HepG2 (cell line): ENCODE data around the gene CDC14A. TPM values are rescaled to one million over a fixed set of nuclear protein-coding genes. Genes with fewer than 3 reads are reported as not detected.

Experiments
- ATAC-seq: fragments of 200-7000 bp; cut with Tn5 transposase; 3 replicates; pipeline ENCODE4 v1.9.1; 2020; ENCODE audit warnings: mild to moderate bottlenecking, moderate library complexity
- BruUV-seq: library from RNA; stranded (reverse); fragments of 400-500 nt; replicated peaks from 2 replicates; lab custom pipeline; 2021; lab: Mats Ljungman, UMichigan
- CTCF ChIA-PET: fragments of 300-600 bp; formaldehyde crosslinking; extraction: SDS; loops from one replicate; lab custom pipeline; 2021; ENCODE audit warnings: low total read pairs, inconsistent platforms, low intra/inter-chr PET ratio; lab: Yijun Ruan, JAX
- POLR2A ChIA-PET: fragments of 350-600 bp; sonication (Branson Sonifier 250); formaldehyde crosslinking; loops from one replicate; lab custom pipeline; 2020; ENCODE audit warnings: antibody characterized with exemption, inconsistent platforms; lab: Yijun Ruan, JAX
- DNase-seq: peaks from one replicate; pipeline ENCODE4 v3.0.0-alpha.2; 2015; ENCODE audit warnings: low spot score
- FAIRE-seq: peaks from 3 replicates; lab custom pipeline; 2011; peaks lifted over from hg19 to GRCh38; lab: Jason Lieb, UNC
- H2AFZ ChIP-seq: one replicate; pipeline ENCODE4 v1.6.1; 2011; ENCODE audit warnings: low read length, inconsistent platforms
- H3K27ac ChIP-seq: fragments of 300-600 bp; 3 replicates; pipeline ENCODE4 v1.8.0; 2011; ENCODE audit warnings: mixed run types, mild to moderate bottlenecking, mixed read lengths, low read length, inconsistent platforms; ENCODE audit not compliant: insufficient read depth; ENCODE audit errors: extremely low read length
- H3K27me3 ChIP-seq, 2 experiments: fragments of 200-600 bp in 1 of 2; 2 replicates in 1 of 2; 3 replicates in 1 of 2; pipeline versions ENCODE4 v1.6.0 to v1.8.0; 2011; ENCODE audit warnings: low read length in 2 of 2, mild to moderate bottlenecking in 2 of 2, moderate library complexity in 2 of 2, inconsistent platforms in 1 of 2; ENCODE audit not compliant: insufficient read depth in 2 of 2, control insufficient read depth in 1 of 2
- H3K36me3 ChIP-seq, 2 experiments: fragments of 200-600 bp in 1 of 2; replicated peaks in 1 of 2; 2 replicates in 1 of 2; 3 replicates in 1 of 2; pipeline versions ENCODE4 v1.5.1 to v1.8.0; 2011; ENCODE audit warnings: low read length in 2 of 2, inconsistent platforms in 1 of 2; ENCODE audit not compliant: insufficient read depth in 2 of 2, control insufficient read depth in 1 of 2
- H3K4me1 ChIP-seq: 2 replicates; pipeline ENCODE4 v1.5.1; 2012; ENCODE audit warnings: low read length, inconsistent platforms; ENCODE audit not compliant: insufficient read depth
- H3K4me2 ChIP-seq: 2 replicates; pipeline ENCODE4 v1.6.0; 2011; ENCODE audit warnings: low read depth, low read length, inconsistent platforms
- H3K4me3 ChIP-seq, 3 experiments: fragments of 200-600 bp in 1 of 3; sonication (generic), shearing (Covaris generic) in 1 of 3; replicated peaks in 1 of 3; 2 replicates each; pipeline ENCODE4 v1.5.1; 2011 to 2016; ENCODE audit warnings: low read length in 3 of 3, inconsistent platforms in 2 of 3, low read depth in 2 of 3, mild to moderate bottlenecking in 2 of 3, control low read depth in 1 of 3, mixed read lengths in 1 of 3; ENCODE audit not compliant: insufficient read depth in 1 of 3
- H3K79me2 ChIP-seq: one replicate; pipeline ENCODE4 v1.6.1; 2011; ENCODE audit warnings: low read length, inconsistent platforms; ENCODE audit not compliant: insufficient read depth
- H3K9ac ChIP-seq: 2 replicates; pipeline ENCODE4 v1.6.0; 2011; ENCODE audit warnings: mild to moderate bottlenecking, low read depth, low read length, inconsistent platforms; ENCODE audit not compliant: insufficient read depth
- H3K9me3 ChIP-seq: 2 replicates; pipeline ENCODE4 v1.5.1; 2012; ENCODE audit warnings: mild to moderate bottlenecking, low read length
- H4K20me1 ChIP-seq: 2 replicates; pipeline ENCODE4 v1.6.0; 2011; ENCODE audit warnings: inconsistent platforms, mild to moderate bottlenecking, low read length, moderate library complexity; ENCODE audit not compliant: insufficient read depth
- CEBPB ChIP-seq: IDR thresholded peaks from 2 replicates; pipeline ENCODE4 v1.6.1; 2011; ENCODE audit warnings: low read depth, low read length, improper control_type of control experiment, borderline replicate concordance
- EEA1 ChIP-seq: sonication (generic); formaldehyde crosslinking; IDR thresholded peaks from 2 replicates; pipeline ENCODE4 v1.5.1; 2020; ENCODE audit warnings: mild to moderate bottlenecking, missing genetic modification reagents, borderline replicate concordance
- HNRNPLL ChIP-seq: fragments of 200-400 bp; formaldehyde crosslinking; IDR thresholded peaks from 2 replicates; pipeline ENCODE4 v1.6.1; 2017; ENCODE audit warnings: mild to moderate bottlenecking, low read depth, low read length; ENCODE audit not compliant: poor library complexity, severe bottlenecking
- ISL2 ChIP-seq: sonication (generic); formaldehyde crosslinking; IDR thresholded peaks from 2 replicates; pipeline ENCODE4 v1.5.0; 2020; ENCODE audit warnings: missing genetic modification reagents
- KDM4B ChIP-seq: sonication (generic); formaldehyde crosslinking; IDR thresholded peaks from 2 replicates; pipeline ENCODE4 v1.4.0; 2020; ENCODE audit warnings: missing genetic modification reagents
- NR2F1 ChIP-seq, 2 experiments: fragments of 450-650 bp in 1 of 2; formaldehyde crosslinking in 1 of 2; IDR thresholded peaks; 2 replicates each; pipeline versions ENCODE4 v1.5.0 to v1.6.1; 2016 to 2020; ENCODE audit warnings: mild to moderate bottlenecking in 1 of 2, missing compliant biosample characterization in 1 of 2, missing genetic modification reagents in 1 of 2, moderate library complexity in 1 of 2
- POLR2AphosphoS2 ChIP-seq: IDR thresholded peaks from 2 replicates; pipeline ENCODE4 v1.6.1; 2011; ENCODE audit warnings: low read depth, low read length, improper control_type of control experiment
- SOX5 ChIP-seq: IDR thresholded peaks from 2 replicates; pipeline ENCODE4 v1.6.1; 2016; ENCODE audit warnings: borderline replicate concordance
- THYN1 ChIP-seq: sonication (generic); formaldehyde crosslinking; IDR thresholded peaks from 2 replicates; pipeline ENCODE4 v1.8.1; 2023; ENCODE audit warnings: low read depth, mild to moderate bottlenecking, moderate library complexity, missing genetic modification reagents, borderline replicate concordance
- ZC3H4 ChIP-seq: sonication (generic); formaldehyde crosslinking; IDR thresholded peaks from 2 replicates; pipeline ENCODE4 v1.4.0; 2020; ENCODE audit warnings: missing genetic modification reagents, borderline replicate concordance
- ZFP36 ChIP-seq: fragments of 150-350 bp; IDR thresholded peaks from 2 replicates; pipeline ENCODE4 v1.6.1; 2018; ENCODE audit warnings: borderline replicate concordance, low read length, low read depth; ENCODE audit not compliant: partially characterized antibody
- ZNF407 ChIP-seq: sonication (generic); formaldehyde crosslinking; IDR thresholded peaks from one replicate; pipeline ENCODE4 v1.5.1; 2020; ENCODE audit warnings: mild to moderate bottlenecking, missing genetic modification reagents; ENCODE audit errors: not compliant biosample characterization
- ZNF503 ChIP-seq: sonication (generic); formaldehyde crosslinking; IDR thresholded peaks from 2 replicates; pipeline ENCODE4 v1.4.0; 2020; ENCODE audit warnings: missing genetic modification reagents
- ZNF510 ChIP-seq: sonication (generic); formaldehyde crosslinking; IDR thresholded peaks from 2 replicates; pipeline ENCODE4 v1.4.0; 2020; ENCODE audit warnings: low read depth, mild to moderate bottlenecking, missing genetic modification reagents
- ZNF547 ChIP-seq: sonication (generic); formaldehyde crosslinking; IDR thresholded peaks from 2 replicates; pipeline ENCODE4 v1.5.1; 2020; ENCODE audit warnings: mild to moderate bottlenecking, missing genetic modification reagents
- ZNF557 ChIP-seq: sonication (generic); formaldehyde crosslinking; IDR thresholded peaks from 2 replicates; pipeline ENCODE4 v1.4.0; 2020; ENCODE audit warnings: missing genetic modification reagents
- WGBS: methylation state at CpG from one replicate; pipeline ENCODE4 v1.1.6; 2017; ENCODE audit warnings: low lambda C conversion rate; 5-methylcytosine and 5-hydroxymethylcytosine counted together
- in situ Hi-C: cut with HindIII; loops from 2 replicates; pipeline ENCODE4 v1.10.0; 2017; ENCODE audit warnings: low pct_unique_long_range_greater_than_20kb; ENCODE audit not compliant: extremely low pct_ligation_motif_present
- intact Hi-C: fragments of 100-400 bp; cut with micrococcal nuclease; formaldehyde crosslinking; loops from one replicate; pipeline ENCODE4 v1.10.0; 2022; ENCODE audit not compliant: unreplicated experiment
- polyA plus RNA-seq, 8 experiments: library from polyadenylated mRNA; depleted of rRNA in 3 of 8; stranded (reverse) in 7 of 8; unstranded in 1 of 8; fragments of >200 nt; fragmentation: Illumina TruSeq in 4 of 8; extraction: Trizol in 4 of 8; gene quantifications; 2 replicates each; pipeline versions ENCODE4 v1.2.1 to v1.2.3, GENCODE V29; 2011 to 2016; ENCODE audit warnings: low read depth in 4 of 8, missing spikeins in 1 of 8, mixed read lengths in 1 of 8; ENCODE audit not compliant: insufficient read depth in 1 of 8
- total RNA-seq, 5 experiments: library from RNA; depleted of rRNA; stranded (reverse); fragments of >200 nt; fragmentation: Illumina TruSeq; extraction: Trizol; gene quantifications; 2 replicates each; pipeline ENCODE4 v1.2.3, GENCODE V29; 2016; ENCODE audit warnings: low read depth in 1 of 5

CDC14A gene
- total and polyA plus RNA-seq, 2 of the 13 experiments (the other 11 are each of a cell fraction or from before 2014, with no cell fraction given) = 2.8 to 4.9 TPM

- Histone ChIP-seq H3K4me2 (no peak overlapping the region), H3K36me3 (no peaks in the 10 kb centered on the region), H3K27ac (no peak overlapping the region), H2AFZ (no peak overlapping the region), H3K27me3 (no peaks in the 10 kb centered on the region), H3K4me3 (no peak overlapping the region), H4K20me1 (no peaks in the 10 kb centered on the region), H3K9me3 (no peaks in the 10 kb centered on the region), H3K79me2 (no peaks in the 10 kb centered on the region), H3K4me1 (peaks cover 23% of the 10 kb centered on the region), H3K9ac (no peak overlapping the region)
- ATAC-seq (no peak), FAIRE-seq (no peak), DNase-seq (no peak)
- ChIA-PET CTCF (no interaction called here), POLR2A (no interaction called here)
- intact Hi-C loops = loop anchor here (5.0 kb wide), 1 partner anchor 36 kb away; no protein-coding TSS in a partner anchor
- TF ChIP-seq ISL2 (CRISPR knock-in tag) (no peak), ZNF557 (no peak), ZNF407 (no peak), ZFP36 (no peak), ZC3H4 (no peak), THYN1 (CRISPR knock-in tag) (no peak), CEBPB (no peak), ZNF547 (no peak), NR2F1 (CRISPR knock-in tag; IDR thresholded peaks at IDR 0.05) (no peak), KDM4B (CRISPR knock-in tag) (no peak), HNRNPLL (no peak), SOX5 (CRISPR knock-in tag) (no peak), EEA1 (CRISPR knock-in tag) (no peak), ZNF503 (CRISPR knock-in tag) (no peak), ZNF510 (no peak), POLR2AphosphoS2 (no peak)
- BruUV-seq = no TSS peak
- in situ Hi-C loops = no loop called here
- 45% methylated on average over 2 of the region's 2 CpGs for WGBS
These were observed 165.7 kb downstream of the CDC14A start for GRCh38 chr1:100518023-100518422.
